BLaER1 treated with 17β-estradiol and CSF1 and Interleukin-3, amounts not matched to agents 10 nM and 100 nM (cell line): ENCODE results near the gene BCL3.
"Not testable (repeated sequence)": the region's sequence is repeated elsewhere in the genome, so short reads cannot be mapped to it uniquely, and the experiment has no call there.

ENCODE experiments used
- H3K27ac ChIP-seq, 11 experiments: shearing (Covaris generic); formaldehyde crosslinking; 2 replicates each; pipeline ENCODE4 v1.8.1; 2022
- H3K27me3 ChIP-seq, 11 experiments: shearing (Covaris generic); formaldehyde crosslinking; 2 replicates each; pipeline ENCODE4 v1.8.1; 2022
- H3K36me3 ChIP-seq, 11 experiments: shearing (Covaris generic); formaldehyde crosslinking; 2 replicates each; pipeline ENCODE4 v1.8.1; 2022
- H3K4me1 ChIP-seq, 10 experiments: shearing (Covaris generic); formaldehyde crosslinking; 2 replicates each; pipeline ENCODE4 v1.8.1; 2022
- H3K4me2 ChIP-seq, 11 experiments: shearing (Covaris generic); formaldehyde crosslinking; 2 replicates each; pipeline ENCODE4 v1.8.1; 2022
- H3K4me3 ChIP-seq, 10 experiments: shearing (Covaris generic); formaldehyde crosslinking; 2 replicates each; pipeline ENCODE4 v1.8.1; 2022
- H3K9ac ChIP-seq, 11 experiments: shearing (Covaris generic); formaldehyde crosslinking; 2 replicates each; pipeline ENCODE4 v1.8.1; 2022
- H3K9me3 ChIP-seq, 11 experiments: shearing (Covaris generic); formaldehyde crosslinking; replicated peaks in 1 of 11; 2 replicates each; pipeline ENCODE4 v1.8.1; 2022
- H4K20me1 ChIP-seq, 11 experiments: shearing (Covaris generic); formaldehyde crosslinking; 2 replicates each; pipeline ENCODE4 v1.8.1; 2022
- Cebpa-rat ChIP-seq, 11 experiments: shearing (Covaris generic); IDR thresholded peaks; 2 replicates each; pipeline ENCODE4 v1.8.1; 2022

BCL3 gene

DNA sequence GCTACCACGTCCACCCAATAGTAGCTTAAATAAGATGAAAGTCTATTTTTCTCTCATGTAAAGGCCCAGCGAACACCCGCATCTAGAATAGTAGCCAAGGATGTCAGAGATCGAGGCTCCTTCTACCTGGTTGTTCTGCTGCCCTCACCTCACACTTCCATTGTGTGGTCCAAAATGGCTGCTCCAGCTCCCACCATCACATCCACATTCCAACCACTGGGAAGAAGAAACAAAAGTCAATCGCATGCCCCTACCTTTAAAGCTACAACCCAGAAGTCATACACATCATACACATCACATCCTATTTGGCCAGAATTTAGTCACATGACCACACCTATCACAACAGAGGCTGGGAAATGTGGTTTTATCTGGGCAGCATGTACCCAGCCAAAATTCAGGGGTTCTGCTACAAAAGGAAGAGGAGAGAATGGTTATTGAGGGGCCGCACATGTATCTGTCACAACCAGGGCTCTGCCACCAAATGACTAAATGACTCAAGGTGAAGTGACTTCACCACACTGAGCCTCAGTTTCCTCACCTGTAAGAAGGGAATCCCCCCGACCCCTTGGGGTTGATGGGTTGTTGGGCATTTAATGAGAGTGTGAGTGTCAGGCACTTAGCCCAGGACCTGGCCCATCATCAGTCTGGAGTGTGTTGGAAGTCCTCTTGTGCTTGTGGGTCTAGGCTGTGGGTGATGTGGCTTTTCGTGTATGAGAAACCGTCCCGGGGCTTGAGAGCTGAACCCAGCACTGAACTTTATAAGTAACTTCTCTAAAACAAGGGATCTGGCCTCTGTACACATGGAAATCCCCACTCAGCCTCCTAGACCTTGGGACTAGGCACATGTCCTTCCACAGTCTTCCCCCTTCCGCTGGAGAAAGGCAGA, 19.0 kb downstream of the BCL3 start:
- Histone ChIP-seq H3K36me3 (peaks cover 0 to 7% (median 0%) of the 10 kb centered on the region in 11 experiments; a peak in 2 of 22 replicates), H4K20me1 (peaks cover 0 to 6% (median 0%) of the 10 kb centered on the region in 11 experiments; a peak in 1 of 22 replicates), H3K27ac (peak overlapping the region in 5 of 11 experiments; percentile 21 to 69 (median 54); a peak in 7 of 22 replicates), H3K4me3 (no peak overlapping the region), H3K27me3 (no peaks in the 10 kb centered on the region), H3K4me2 (peak overlapping the region in 6 of 11 experiments; percentile 4 to 87 (median 62); a peak in 10 of 22 replicates), H3K9me3 (peaks cover 0 to 11% (median 4%) of the 10 kb centered on the region in 11 experiments; a peak in 8 of 22 replicates), H3K9ac (peak overlapping the region in 3 of 11 experiments; percentile 26 to 58 (median 37); a peak in 4 of 22 replicates), H3K4me1 (peaks cover 36 to 84% (median 67%) of the 10 kb centered on the region in 10 experiments)
- no peak for TF ChIP-seq Cebpa-rat (IDR thresholded peaks at IDR 0.05)

DNA sequence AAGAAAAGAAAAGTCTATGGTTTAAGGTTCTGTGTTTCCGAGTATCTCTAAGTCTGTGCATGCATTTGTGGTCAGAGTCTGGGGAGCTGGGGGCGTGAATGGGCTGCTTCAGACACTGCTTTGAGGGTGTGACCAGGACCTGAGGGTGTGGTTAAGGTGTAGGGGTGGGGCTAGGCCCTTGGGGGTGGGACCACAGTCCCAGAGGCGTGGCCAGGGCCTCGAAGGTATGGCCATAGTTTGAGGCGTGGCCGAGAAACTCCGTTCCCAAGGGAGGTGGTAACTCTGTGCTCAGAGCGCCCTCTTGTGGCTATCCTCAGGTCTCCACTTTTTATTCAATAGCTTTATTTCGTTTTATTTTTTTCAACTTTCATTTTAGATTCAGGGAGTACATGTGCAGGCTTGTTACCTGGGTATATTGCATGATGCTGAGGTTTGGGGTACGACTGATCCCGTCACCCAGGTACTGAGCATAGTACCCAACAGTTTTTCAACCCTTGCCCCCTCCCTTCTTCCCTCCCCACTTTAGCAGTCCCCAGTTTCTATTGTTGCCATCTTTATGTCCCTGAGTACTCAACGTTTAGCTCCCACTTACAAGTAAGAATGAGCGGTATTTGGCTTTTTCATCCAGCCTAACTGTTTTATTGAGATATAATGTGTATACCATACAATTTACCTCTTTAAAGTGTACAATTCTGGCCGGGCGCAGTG, 22.2 kb downstream of the BCL3 start:
- H3K27me3 ChIP-seq: no peaks in the 10 kb centered on the region
- H3K4me1 ChIP-seq: peaks cover 8 to 53% (median 36%) of the 10 kb centered on the region in 10 experiments; a peak in 19 of 20 replicates
- H3K9me3 ChIP-seq: peaks cover 0 to 11% (median 4%) of the 10 kb centered on the region in 11 experiments; a peak in 8 of 22 replicates
- peak overlapping the region; percentile 43 to 79 (median 65) for H3K4me2 ChIP-seq
- peak overlapping the region in 10 of 11 experiments; percentile 9 to 71 (median 46); a peak in 11 of 22 replicates for H3K27ac ChIP-seq
- no peaks in the 10 kb centered on the region for H3K36me3 ChIP-seq
- H3K9ac ChIP-seq: peak overlapping the region in 6 of 11 experiments; percentile 20 to 55 (median 37); a peak in 7 of 22 replicates
- no peaks in the 10 kb centered on the region for H4K20me1 ChIP-seq
- H3K4me3 ChIP-seq: peak overlapping the region in 2 of 10 experiments; percentile 21 to 37; a peak in 7 of 20 replicates
- no peak for TF ChIP-seq Cebpa-rat (IDR thresholded peaks at IDR 0.05)

DNA sequence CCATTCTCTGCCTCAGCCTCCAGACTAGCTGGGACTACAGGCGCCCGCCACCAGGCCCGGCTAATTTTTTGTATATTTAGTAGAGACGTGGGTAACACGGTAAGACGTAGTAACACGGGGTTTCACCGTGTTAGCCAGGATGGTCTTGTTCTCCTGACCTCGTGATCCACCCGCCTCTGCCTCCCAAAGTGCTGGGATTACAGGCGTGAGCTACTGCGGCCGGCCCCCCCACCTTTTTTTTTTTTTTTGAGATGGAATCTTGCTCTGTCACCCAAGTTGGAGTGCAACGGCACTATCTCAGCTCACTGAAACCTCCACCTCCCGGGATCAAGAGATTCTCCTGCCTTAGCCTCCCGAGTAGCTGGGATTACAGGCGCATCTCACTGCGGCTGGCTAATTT, 23.6 kb downstream of the BCL3 start:
- not testable (repeated sequence) for H3K4me2 ChIP-seq, H3K36me3 ChIP-seq, H3K4me3 ChIP-seq, H3K9ac ChIP-seq, H4K20me1 ChIP-seq, H3K27ac ChIP-seq, H3K27me3 ChIP-seq
- peaks cover 8 to 38% (median 28%) of the 10 kb centered on the region in 10 experiments; a peak in 19 of 20 replicates for H3K4me1 ChIP-seq
- peaks cover 0 to 11% (median 4%) of the 10 kb centered on the region in 11 experiments; a peak in 8 of 22 replicates for H3K9me3 ChIP-seq

DNA sequence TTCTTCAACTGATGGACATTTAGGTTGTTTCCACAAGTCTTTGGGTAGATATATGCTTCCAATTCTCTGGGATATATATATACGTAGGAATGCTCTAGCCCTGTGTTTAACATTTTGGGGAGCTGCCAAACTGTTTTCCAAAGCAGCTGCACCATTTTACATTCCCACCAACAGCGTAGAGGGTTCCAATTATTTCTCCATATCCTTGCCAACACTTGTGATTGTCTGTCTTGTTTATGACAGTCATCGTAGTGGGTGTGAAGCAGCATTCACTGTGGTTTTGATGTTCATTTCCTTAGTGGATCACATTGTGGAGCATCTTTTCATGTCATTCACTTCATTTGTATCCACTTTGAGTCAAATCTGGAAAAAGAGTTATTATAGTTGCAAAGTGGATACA, 24.5 kb downstream of the BCL3 start:
- H4K20me1 ChIP-seq: no peaks in the 10 kb centered on the region
- H3K9ac ChIP-seq: no peak overlapping the region
- H3K27me3 ChIP-seq: no peaks in the 10 kb centered on the region
- peaks cover 8 to 30% (median 23%) of the 10 kb centered on the region in 10 experiments; a peak in 19 of 20 replicates for H3K4me1 ChIP-seq
- no peak for TF ChIP-seq Cebpa-rat (IDR thresholded peaks at IDR 0.05)
- H3K27ac ChIP-seq: no peak overlapping the region
- H3K9me3 ChIP-seq: peaks cover 0 to 11% (median 4%) of the 10 kb centered on the region in 11 experiments; a peak in 8 of 22 replicates
- H3K36me3 ChIP-seq: no peaks in the 10 kb centered on the region
- H3K4me2 ChIP-seq: no peak overlapping the region
- no peak overlapping the region for H3K4me3 ChIP-seq

DNA sequence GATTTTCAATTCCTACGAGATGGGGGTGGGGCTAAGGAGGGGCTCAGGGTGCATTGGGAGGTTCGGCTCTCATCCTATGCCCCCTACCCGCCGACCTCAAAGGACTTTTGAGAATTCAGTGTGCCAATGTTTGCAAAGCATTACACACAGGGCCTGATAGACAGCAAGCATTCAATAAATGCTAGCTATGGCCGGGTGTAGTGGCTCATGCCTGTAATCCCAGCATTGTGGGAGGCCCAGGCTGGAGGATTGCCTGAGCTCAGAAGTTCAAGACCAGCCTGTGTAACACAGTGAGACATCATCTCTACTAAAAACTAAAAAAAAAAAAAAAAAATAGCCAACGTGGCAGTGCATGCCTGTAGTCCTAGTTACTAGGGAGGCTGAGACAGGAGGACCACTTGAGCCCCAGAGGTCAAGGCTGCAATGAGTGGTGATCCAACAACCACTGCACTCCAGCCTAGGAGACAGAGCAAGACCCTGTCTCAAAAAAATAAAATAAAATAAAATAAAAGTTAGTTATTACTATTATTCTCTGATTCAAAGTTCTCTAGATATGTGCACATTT, 27.2 kb downstream of the BCL3 start:
- Histone ChIP-seq H3K27me3 (no peaks in the 10 kb centered on the region), H3K9ac (no peak overlapping the region), H3K4me2 (no peak overlapping the region), H4K20me1 (no peaks in the 10 kb centered on the region), H3K4me1 (peaks cover 0 to 6% (median 4%) of the 10 kb centered on the region in 10 experiments; a peak in 8 of 20 replicates), H3K36me3 (no peaks in the 10 kb centered on the region), H3K4me3 (no peak overlapping the region), H3K9me3 (no peaks in the 10 kb centered on the region), H3K27ac (no peak overlapping the region)
- no peak for TF ChIP-seq Cebpa-rat (IDR thresholded peaks at IDR 0.05)

DNA sequence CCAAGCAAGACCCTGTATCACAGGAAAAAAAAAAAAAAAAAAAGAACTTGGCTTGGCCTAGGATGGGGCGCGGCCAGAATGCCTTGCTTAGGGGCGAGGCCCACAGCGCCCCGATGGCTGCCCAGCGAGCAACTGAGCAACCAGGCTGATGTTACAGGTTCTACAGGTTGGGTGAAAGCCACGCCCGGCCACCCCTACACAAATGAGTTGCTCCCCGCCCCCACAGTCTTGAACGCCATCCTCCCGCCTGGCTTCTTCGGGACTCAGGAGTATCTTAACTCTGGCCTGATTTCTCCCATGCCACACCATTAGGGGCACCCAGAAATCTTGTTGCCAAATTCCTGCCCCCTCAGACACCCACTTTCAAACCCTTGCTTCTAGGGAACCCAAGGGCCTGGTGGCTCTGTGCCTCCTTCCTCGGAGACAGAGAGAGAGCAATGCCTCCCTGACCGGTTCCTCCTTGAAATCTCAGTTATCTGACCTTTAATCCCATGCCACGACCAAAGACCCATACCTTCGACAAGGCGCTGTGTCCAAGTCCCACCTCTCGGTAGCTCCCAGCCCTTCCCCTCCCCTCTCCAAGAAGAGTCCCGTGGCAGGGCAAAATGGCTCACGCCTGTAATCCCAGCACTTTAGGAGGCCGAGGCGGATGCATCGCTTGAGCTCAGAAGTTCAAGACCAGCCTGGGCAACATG, 28.0 kb downstream of the BCL3 start:
- no peaks in the 10 kb centered on the region for H4K20me1 ChIP-seq
- no peak overlapping the region for H3K4me3 ChIP-seq
- TF ChIP-seq Cebpa-rat (IDR thresholded peaks at IDR 0.05): no peak
- H3K4me2 ChIP-seq: no peak overlapping the region
- no peaks in the 10 kb centered on the region for H3K36me3 ChIP-seq
- H3K27me3 ChIP-seq: no peaks in the 10 kb centered on the region
- H3K9ac ChIP-seq: no peak overlapping the region
- no peaks in the 10 kb centered on the region for H3K4me1 ChIP-seq
- no peaks in the 10 kb centered on the region for H3K9me3 ChIP-seq
- no peak overlapping the region for H3K27ac ChIP-seq

DNA sequence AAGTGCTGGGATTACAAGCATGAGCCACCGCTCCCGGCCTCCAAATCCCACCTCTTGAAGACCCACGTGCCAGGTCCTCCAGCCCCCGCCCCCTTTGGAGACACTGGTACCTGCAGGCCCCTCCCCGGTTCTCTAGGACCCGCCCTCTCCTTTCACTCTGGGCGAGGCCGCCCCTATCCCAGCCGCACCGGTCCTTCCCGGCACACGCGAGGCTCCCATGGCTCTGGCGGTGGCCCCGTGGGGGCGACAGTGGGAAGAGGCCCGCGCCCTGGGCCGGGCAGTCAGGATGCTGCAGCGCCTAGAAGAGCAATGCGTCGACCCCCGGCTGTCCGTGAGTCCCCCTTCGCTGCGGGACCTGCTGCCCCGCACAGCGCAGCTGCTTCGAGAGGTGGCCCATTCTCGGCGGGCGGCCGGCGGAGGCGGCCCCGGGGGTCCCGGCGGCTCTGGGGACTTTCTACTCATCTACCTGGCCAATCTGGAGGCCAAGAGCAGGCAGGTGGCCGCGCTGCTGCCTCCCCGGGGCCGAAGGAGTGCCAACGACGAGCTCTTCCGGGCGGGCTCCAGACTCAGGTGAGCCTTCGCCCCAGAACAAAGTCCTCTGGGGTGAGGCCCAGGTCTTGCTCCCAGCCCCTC, 29.3 kb downstream of the BCL3 start, which contains the start of gene CBLC:
TSS of gene CBLC (plus strand) at position 176 of the 633 bp plus-strand sequence. CDS start at position 218, 42 bp downstream.
- Histone ChIP-seq H3K4me3 (no peak within 1 kb of the TSS), H3K4me1 (no peaks in the 10 kb centered on the region), H3K4me2 (no peak within 1 kb of the TSS), H3K9ac (no peak within 1 kb of the TSS), H3K9me3 (no peaks in the 10 kb centered on the region), H4K20me1 (no peaks in the 10 kb centered on the region), H3K36me3 (no peaks in the 10 kb centered on the region), H3K27ac (no peak within 1 kb of the TSS), H3K27me3 (no peaks in the 10 kb centered on the region)
- no peak for TF ChIP-seq Cebpa-rat (IDR thresholded peaks at IDR 0.05)

DNA sequence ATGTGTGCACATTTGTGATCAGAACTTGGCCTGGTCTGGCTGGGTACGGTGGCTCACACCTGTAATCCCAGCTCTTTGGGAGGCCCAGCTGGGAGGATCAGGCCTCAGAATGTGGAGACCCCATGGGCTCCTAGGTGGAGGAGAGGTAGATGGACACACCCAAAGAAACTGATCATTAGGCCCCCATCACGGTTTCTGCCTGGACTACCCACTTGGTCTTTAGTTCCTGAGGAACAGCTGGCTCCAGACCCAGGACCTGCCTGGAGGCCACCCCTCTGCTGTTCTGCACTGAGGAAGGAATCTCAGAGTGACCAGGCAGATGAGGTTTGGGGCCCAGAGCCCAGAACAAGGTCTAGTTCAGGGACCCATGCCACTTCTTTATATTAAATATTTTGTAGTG, 30.6 kb downstream of the BCL3 start:
- Histone ChIP-seq H3K27ac (no peak overlapping the region), H3K27me3 (no peaks in the 10 kb centered on the region)

DNA sequence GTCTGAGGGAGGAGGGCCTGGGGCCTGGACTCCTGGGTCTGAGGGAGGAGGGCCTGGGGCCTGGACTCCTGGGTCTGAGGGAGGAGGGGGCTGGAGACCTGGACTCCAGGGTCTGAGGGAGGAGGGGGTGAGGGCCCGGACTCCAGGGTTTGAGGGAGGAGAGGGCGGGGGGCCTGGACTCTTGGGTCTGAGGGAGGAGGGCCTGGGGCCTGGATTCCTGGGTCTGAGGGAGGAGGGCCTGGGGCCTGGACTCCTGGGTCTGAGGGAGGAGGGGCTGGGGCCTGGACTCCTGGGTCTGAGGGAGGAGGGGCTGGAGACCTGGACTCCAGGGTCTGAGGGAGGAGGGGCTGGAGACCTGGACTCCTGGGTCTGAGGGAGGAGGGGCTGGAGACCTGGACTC, 33.2 kb downstream of the BCL3 start:
- H3K9me3 ChIP-seq, H4K20me1 ChIP-seq, H3K36me3 ChIP-seq, H3K4me3 ChIP-seq, H3K9ac ChIP-seq, H3K4me2 ChIP-seq, H3K27me3 ChIP-seq, H3K27ac ChIP-seq: not testable (repeated sequence)
- H3K4me1 ChIP-seq: peaks cover 5 to 14% (median 11%) of the 10 kb centered on the region in 10 experiments; a peak in 18 of 20 replicates

More for the DNA sequence above, 30.6 kb downstream of the BCL3 start:
- Histone ChIP-seq H3K36me3 (no peaks in the 10 kb centered on the region), H3K9ac (no peak overlapping the region), H4K20me1 (no peaks in the 10 kb centered on the region), H3K4me3 (no peak overlapping the region), H3K9me3 (no peaks in the 10 kb centered on the region), H3K4me1 (peaks cover 4 to 7% (median 5%) of the 10 kb centered on the region in 10 experiments; a peak in 18 of 20 replicates), H3K4me2 (no peak overlapping the region)
- no peak for TF ChIP-seq Cebpa-rat (IDR thresholded peaks at IDR 0.05)
